Activated naive CD4-positive, alpha-beta T cell treated with anti-CD3 and anti-CD28 coated beads, Interleukin-2, amount 10 ng/mL, durations not matched to agents 7 days and 5 days (primary cell): ENCODE results near the gene RAB34.

Source experiments
- CTCF ChIA-PET: fragments of 350-600 bp; sonication (Branson Sonifier 250); formaldehyde crosslinking; loops from one replicate; lab custom pipeline; 2021; ENCODE audit warnings: antibody characterized with exemption; lab: Charles Lee
- DNase-seq: peaks from one replicate; pipeline ENCODE4 v3.0.0-alpha.2; 2020
- H3K27ac Mint-ChIP-seq: one replicate; pipeline ENCODE4 v1.8.0; 2021; ENCODE audit warnings: mild to moderate bottlenecking, moderate library complexity, mixed read lengths
- H3K27me3 Mint-ChIP-seq: one replicate; pipeline ENCODE4 v1.8.0; 2021; ENCODE audit warnings: mild to moderate bottlenecking, mixed read lengths
- H3K36me3 Mint-ChIP-seq: one replicate; pipeline ENCODE4 v1.8.0; 2021; ENCODE audit warnings: mixed read lengths
- H3K4me1 Mint-ChIP-seq: one replicate; pipeline ENCODE4 v1.8.0; 2021; ENCODE audit warnings: mixed read lengths
- H3K4me3 Mint-ChIP-seq: one replicate; pipeline ENCODE4 v1.8.0; 2021; ENCODE audit warnings: mild to moderate bottlenecking, moderate library complexity, mixed read lengths
- H3K9me3 Mint-ChIP-seq: one replicate; pipeline ENCODE4 v1.8.0; 2021; ENCODE audit warnings: mixed read lengths

Gene RAB34

GRCh38 chr17:28688481-28688880, 29.2 kb downstream of the RAB34 start:
- no peak overlapping the region for H3K27ac Mint-ChIP-seq
- CTCF ChIA-PET = interaction anchor here (0.5 to 2.1 kb wide), 5 partner anchors 13 to 180 kb away, joined by 3 to 6 read pairs (median 3); partner anchors contain the start of gene RSKR
- peaks cover 70% of the 10 kb centered on the region for H3K36me3 Mint-ChIP-seq
- no peak overlapping the region for H3K4me3 Mint-ChIP-seq
- DNase-seq = no peak
- no peaks in the 10 kb centered on the region for H3K9me3 Mint-ChIP-seq
- H3K4me1 Mint-ChIP-seq = no peaks in the 10 kb centered on the region
- H3K27me3 Mint-ChIP-seq = no peaks in the 10 kb centered on the region

DNA sequence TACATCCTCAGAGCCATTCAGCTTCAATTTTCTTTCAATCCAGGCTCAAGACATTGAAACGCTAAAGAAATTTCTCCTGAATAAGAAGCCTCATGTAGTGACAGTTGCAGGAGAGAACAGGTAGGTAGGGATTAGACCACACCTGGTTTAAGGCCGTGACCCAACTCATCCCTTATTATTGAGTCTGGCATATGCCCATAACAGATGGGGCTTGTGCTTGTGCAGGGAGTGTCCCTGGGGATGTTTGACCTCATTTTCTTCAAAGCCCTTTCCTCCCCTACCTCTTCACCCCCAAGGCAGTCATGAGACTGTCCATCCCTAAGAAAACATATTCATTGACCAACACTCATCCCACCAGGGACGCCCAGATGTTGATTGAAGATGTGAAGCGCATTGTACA, 31.4 kb downstream of the RAB34 start:
- no peaks in the 10 kb centered on the region for H3K4me1 Mint-ChIP-seq
- H3K27me3 Mint-ChIP-seq = no peaks in the 10 kb centered on the region
- no peak overlapping the region for H3K4me3 Mint-ChIP-seq
- DNase-seq = no peak
- H3K27ac Mint-ChIP-seq = no peak overlapping the region
- H3K9me3 Mint-ChIP-seq = no peaks in the 10 kb centered on the region
- H3K36me3 Mint-ChIP-seq = peaks cover 78% of the 10 kb centered on the region
- CTCF ChIA-PET = interaction anchor here (1.0 kb wide), 1 partner anchor 10 kb away, joined by 3 read pairs; no protein-coding TSS in a partner anchor

- H3K9me3 Mint-ChIP-seq = no peaks in the 10 kb centered on the region
- H3K27ac Mint-ChIP-seq = no peak overlapping the region
- no peaks in the 10 kb centered on the region for H3K4me1 Mint-ChIP-seq
- CTCF ChIA-PET = no interaction called here
- peaks cover 76% of the 10 kb centered on the region for H3K36me3 Mint-ChIP-seq
- no peak overlapping the region for H3K4me3 Mint-ChIP-seq
- DNase-seq = no peak
- no peaks in the 10 kb centered on the region for H3K27me3 Mint-ChIP-seq
These were observed 32.3 kb downstream of the RAB34 start for GRCh38 chr17:28685366-28685765.

DNA sequence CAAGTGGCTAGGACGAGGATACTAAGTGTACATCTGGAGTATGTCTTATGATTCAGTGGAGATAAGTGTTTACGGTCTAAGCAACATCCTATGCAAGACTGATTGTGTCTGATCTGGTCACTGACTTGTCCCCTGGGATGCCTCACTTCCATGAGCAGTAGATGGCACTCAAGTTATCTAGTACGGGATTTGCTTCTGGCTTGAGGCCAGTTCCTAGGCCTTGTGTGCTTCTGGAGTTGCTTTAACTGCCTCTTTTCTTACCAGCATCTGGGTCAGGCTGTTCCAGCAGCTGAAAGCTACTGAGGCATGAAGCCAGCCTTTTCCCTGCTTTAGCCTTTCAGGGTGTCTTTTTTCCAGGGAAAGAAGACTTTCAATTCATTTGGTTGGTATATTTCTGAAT, 32.7 kb downstream of the RAB34 start:
- peaks cover 72% of the 10 kb centered on the region for H3K36me3 Mint-ChIP-seq
- H3K27me3 Mint-ChIP-seq = no peaks in the 10 kb centered on the region
- DNase-seq = no peak
- no peaks in the 10 kb centered on the region for H3K9me3 Mint-ChIP-seq
- no peak overlapping the region for H3K27ac Mint-ChIP-seq
- no peak overlapping the region for H3K4me3 Mint-ChIP-seq
- CTCF ChIA-PET = no interaction called here
- no peaks in the 10 kb centered on the region for H3K4me1 Mint-ChIP-seq

DNA sequence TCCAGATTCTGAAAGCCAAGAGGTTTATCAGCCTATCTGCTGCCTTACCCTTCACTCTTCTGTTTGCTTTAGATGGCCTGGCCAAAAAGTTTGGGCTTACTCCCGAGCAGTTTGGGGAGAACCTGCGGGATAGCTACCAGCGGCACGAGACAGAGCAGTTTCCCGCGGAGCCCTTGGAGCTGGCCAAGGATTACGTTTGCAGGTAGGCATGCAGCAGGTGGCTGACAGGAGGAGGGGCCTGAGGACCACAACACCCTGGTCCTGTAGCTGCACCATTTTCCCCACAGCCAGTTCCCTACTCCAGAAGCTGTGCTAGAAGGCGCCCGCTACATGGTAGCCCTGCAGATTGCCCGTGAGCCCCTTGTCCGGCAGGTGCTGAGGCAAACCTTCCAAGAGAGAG, 35.0 kb downstream of the RAB34 start:
- H3K9me3 Mint-ChIP-seq = no peaks in the 10 kb centered on the region
- no peak overlapping the region for H3K27ac Mint-ChIP-seq
- H3K4me3 Mint-ChIP-seq = no peak overlapping the region
- no peaks in the 10 kb centered on the region for H3K4me1 Mint-ChIP-seq
- no peaks in the 10 kb centered on the region for H3K27me3 Mint-ChIP-seq
- peaks cover 61% of the 10 kb centered on the region for H3K36me3 Mint-ChIP-seq
- no peak for DNase-seq
- CTCF ChIA-PET = no interaction called here

DNA sequence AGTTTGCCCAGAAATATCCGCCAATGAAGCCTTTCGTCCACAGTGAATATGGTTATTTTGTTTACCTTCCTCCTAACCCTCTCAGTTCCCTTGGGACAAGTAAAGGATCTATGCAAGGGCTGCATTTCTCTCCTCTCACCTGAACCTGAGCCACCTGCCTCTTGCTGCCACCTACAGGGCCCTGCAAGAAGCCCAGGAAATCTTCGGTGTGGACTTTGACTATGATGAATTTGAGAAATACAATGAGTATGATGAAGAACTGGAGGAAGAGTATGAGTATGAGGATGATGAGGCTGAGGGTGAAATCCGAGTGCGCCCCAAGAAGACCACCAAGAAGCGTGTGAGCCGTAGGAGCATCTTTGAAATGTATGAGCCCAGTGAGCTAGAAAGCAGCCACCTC, 41.7 kb downstream of the RAB34 start:
- no peak overlapping the region for H3K4me3 Mint-ChIP-seq
- H3K27me3 Mint-ChIP-seq = no peaks in the 10 kb centered on the region
- no peak overlapping the region for H3K27ac Mint-ChIP-seq
- peaks cover 62% of the 10 kb centered on the region for H3K36me3 Mint-ChIP-seq
- H3K9me3 Mint-ChIP-seq = no peaks in the 10 kb centered on the region
- peak; percentile 43 for DNase-seq
- no peaks in the 10 kb centered on the region for H3K4me1 Mint-ChIP-seq
- CTCF ChIA-PET = interaction anchor here (0.7 to 3.8 kb wide), 7 partner anchors 11 to 150 kb away, joined by 3 to 35 read pairs (median 4); partner anchors contain the start of gene BLTP2

- Mint-ChIP-seq H3K36me3 (peaks cover 64% of the 10 kb centered on the region), H3K27ac (no peak overlapping the region), H3K4me3 (no peak overlapping the region), H3K4me1 (no peaks in the 10 kb centered on the region), H3K27me3 (no peaks in the 10 kb centered on the region), H3K9me3 (no peaks in the 10 kb centered on the region)
- CTCF ChIA-PET = interaction anchor here (1.2 to 3.8 kb wide), 6 partner anchors 11 to 34 kb away, joined by 3 to 35 read pairs (median 4); partner anchors contain the start of gene BLTP2
- DNase-seq = no peak
These were observed 42.2 kb downstream of the RAB34 start for GRCh38 chr17:28675490-28675889.

GRCh38 chr17:28669918-28670317, 47.8 kb downstream of the RAB34 start:
- no peaks in the 10 kb centered on the region for H3K27me3 Mint-ChIP-seq
- H3K27ac Mint-ChIP-seq = no peak overlapping the region
- H3K9me3 Mint-ChIP-seq = no peaks in the 10 kb centered on the region
- no peak for DNase-seq
- peaks cover 12% of the 10 kb centered on the region for H3K4me1 Mint-ChIP-seq
- CTCF ChIA-PET = interaction anchor here (1.6 kb wide), 1 partner anchor 9 kb away, joined by 4 read pairs; no protein-coding TSS in a partner anchor
- H3K36me3 Mint-ChIP-seq = peaks cover 48% of the 10 kb centered on the region
- H3K4me3 Mint-ChIP-seq = no peak overlapping the region

DNA sequence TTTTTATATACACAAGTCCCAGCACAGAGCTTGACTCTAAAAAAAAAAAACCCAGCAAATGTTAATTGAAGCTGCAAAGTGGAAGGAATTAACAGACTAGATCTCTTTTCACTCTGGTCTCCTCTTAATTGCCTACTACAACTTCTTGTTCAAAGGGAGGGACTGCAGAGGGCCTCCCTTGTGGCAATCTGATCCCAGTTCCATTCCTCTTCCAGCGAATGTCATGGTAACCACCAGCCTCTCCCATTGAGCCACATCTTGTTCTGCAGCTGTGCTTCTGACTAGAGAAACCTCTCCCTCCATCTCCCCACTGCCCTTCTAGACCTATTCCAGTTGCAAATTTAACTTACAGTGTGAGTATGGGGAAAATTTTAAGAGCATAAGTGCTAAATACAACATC, 49.8 kb downstream of the RAB34 start:
- H3K4me1 Mint-ChIP-seq = peaks cover 31% of the 10 kb centered on the region
- no peaks in the 10 kb centered on the region for H3K27me3 Mint-ChIP-seq
- H3K9me3 Mint-ChIP-seq = no peaks in the 10 kb centered on the region
- H3K36me3 Mint-ChIP-seq = peaks cover 38% of the 10 kb centered on the region
- CTCF ChIA-PET = interaction anchor here (0.7 to 1.2 kb wide), 2 partner anchors 21 to 23 kb away, joined by 3 read pairs; partner anchors contain the start of gene BLTP2
- no peak for DNase-seq
- H3K4me3 Mint-ChIP-seq = no peak overlapping the region
- no peak overlapping the region for H3K27ac Mint-ChIP-seq

- Mint-ChIP-seq H3K9me3 (no peaks in the 10 kb centered on the region), H3K36me3 (peaks cover 27% of the 10 kb centered on the region), H3K27ac (no peak overlapping the region), H3K27me3 (no peaks in the 10 kb centered on the region), H3K4me3 (no peak overlapping the region), H3K4me1 (peaks cover 40% of the 10 kb centered on the region)
- DNase-seq = no peak
- CTCF ChIA-PET = no interaction called here
These were observed 51.7 kb downstream of the RAB34 start for GRCh38 chr17:28665994-28666393.
